OCI-LY3 (cell line): ENCODE measurements around the gene ACTBL2.

ENCODE experiments used
- H2AFZ ChIP-seq: fragments of 200-600, 300-600 bp; shearing (Covaris generic); 2 replicates; pipeline ENCODE4 v1.6.0; 2014; ENCODE audit warnings: antibody characterized with exemption, low read depth, low read length
- H3K27ac ChIP-seq: fragments of 200-600, 300-600 bp; sonication (generic); 2 replicates; pipeline ENCODE4 v1.5.1; 2014; ENCODE audit warnings: mild to moderate bottlenecking, low read length, moderate library complexity, mixed read lengths
- H3K27me3 ChIP-seq: fragments of 200-600, 300-600 bp; sonication (generic); 2 replicates; pipeline ENCODE4 v1.6.1; 2014; ENCODE audit warnings: low read depth, low read length, mixed read lengths
- H3K36me3 ChIP-seq: fragments of 200-600, 300-600 bp; sonication (generic); replicated peaks from 2 replicates; pipeline ENCODE3; 2014; ENCODE audit warnings: low read depth, low read length, mixed read lengths
- H3K4me1 ChIP-seq: fragments of 300-600, 200-600 bp; sonication (generic); 2 replicates; pipeline ENCODE4 v1.6.1; 2014; ENCODE audit warnings: low read length, mixed read lengths
- H3K4me2 ChIP-seq: fragments of 200-600, 300-600 bp; sonication (generic); 2 replicates; pipeline ENCODE4 v1.6.1; 2014; ENCODE audit warnings: low read length, mixed read lengths
- H3K4me3 ChIP-seq: fragments of 300-600, 200-600 bp; sonication (generic); 2 replicates; pipeline ENCODE4 v1.5.1; 2014; ENCODE audit warnings: antibody characterized with exemption, mild to moderate bottlenecking, low read length, moderate library complexity
- H3K79me2 ChIP-seq: fragments of 300-600, 200-600 bp; shearing (Covaris generic); 2 replicates; pipeline ENCODE4 v1.6.1; 2014; ENCODE audit warnings: mild to moderate bottlenecking, low read length, mixed read lengths
- H3K9ac ChIP-seq: fragments of 300-600, 200-600 bp; shearing (Covaris generic); 2 replicates; pipeline ENCODE4 v1.6.0; 2014; ENCODE audit warnings: mild to moderate bottlenecking, low read length, moderate library complexity
- H3K9me3 ChIP-seq: fragments of 200-600, 300-600 bp; shearing (Covaris generic); 2 replicates; pipeline ENCODE4 v1.6.1; 2014; ENCODE audit warnings: low read length, mixed read lengths; ENCODE audit not compliant: insufficient read depth
- H4K20me1 ChIP-seq: fragments of 200-600, 300-600 bp; sonication (generic); 2 replicates; pipeline ENCODE4 v1.6.1; 2016; ENCODE audit warnings: low read length, mixed read lengths; ENCODE audit not compliant: insufficient read depth
- CTCF ChIP-seq: fragments of 200-600, 300-600 bp; sonication (generic); IDR thresholded peaks from 2 replicates; pipeline ENCODE4 v1.5.1; 2014; ENCODE audit warnings: antibody characterized with exemption, low read length, low read depth
- EZH2phosphoT487 ChIP-seq: fragments of 200-600 bp; shearing (Covaris generic); IDR thresholded peaks from 2 replicates; pipeline ENCODE4 v1.6.1; 2018; ENCODE audit warnings: antibody characterized with exemption, mixed run types, low read depth

ACTBL2 gene

GRCh38 chr5:57455511-57456455 lies 26.8 kb downstream of the ACTBL2 start:
- TF ChIP-seq EZH2phosphoT487 (no peak), CTCF (no peak)
- Histone ChIP-seq H3K9me3 (no peaks in the 10 kb centered on the region), H3K27me3 (no peaks in the 10 kb centered on the region), H3K4me3 (no peak overlapping the region), H3K9ac (no peak overlapping the region), H4K20me1 (no peaks in the 10 kb centered on the region), H3K36me3 (no peaks in the 10 kb centered on the region), H3K4me2 (no peak overlapping the region), H3K79me2 (no peaks in the 10 kb centered on the region), H3K27ac (no peak overlapping the region), H3K4me1 (no peaks in the 10 kb centered on the region), H2AFZ (no peak overlapping the region)

- Histone ChIP-seq H3K79me2 (no peaks in the 10 kb centered on the region), H3K27ac (no peak overlapping the region), H3K9me3 (no peaks in the 10 kb centered on the region), H3K4me2 (no peak overlapping the region), H2AFZ (no peak overlapping the region), H4K20me1 (no peaks in the 10 kb centered on the region), H3K4me1 (no peaks in the 10 kb centered on the region), H3K4me3 (no peak overlapping the region), H3K9ac (no peak overlapping the region), H3K36me3 (no peaks in the 10 kb centered on the region), H3K27me3 (no peaks in the 10 kb centered on the region)
- TF ChIP-seq CTCF: no peak
- TF ChIP-seq EZH2phosphoT487: no peak
Observed at GRCh38 chr5:57454896-57455295, 27.7 kb downstream of the ACTBL2 start.

- Histone ChIP-seq H3K27ac (no peak overlapping the region), H3K9ac (no peak overlapping the region), H3K9me3 (no peaks in the 10 kb centered on the region), H3K79me2 (no peaks in the 10 kb centered on the region), H3K4me3 (no peak overlapping the region), H4K20me1 (no peaks in the 10 kb centered on the region), H2AFZ (no peak overlapping the region), H3K36me3 (no peaks in the 10 kb centered on the region), H3K27me3 (no peaks in the 10 kb centered on the region), H3K4me2 (no peak overlapping the region), H3K4me1 (no peaks in the 10 kb centered on the region)
- TF ChIP-seq CTCF: no peak
- no peak for TF ChIP-seq EZH2phosphoT487
Observed at GRCh38 chr5:57453728-57454127, 28.9 kb downstream of the ACTBL2 start.

GRCh38 chr5:57452885-57453284 lies 29.7 kb downstream of the ACTBL2 start:
- Histone ChIP-seq H3K4me1 (no peaks in the 10 kb centered on the region), H3K79me2 (no peaks in the 10 kb centered on the region), H3K36me3 (no peaks in the 10 kb centered on the region), H3K4me2 (no peak overlapping the region), H3K27ac (no peak overlapping the region), H3K4me3 (no peak overlapping the region), H3K9me3 (no peaks in the 10 kb centered on the region), H4K20me1 (no peaks in the 10 kb centered on the region), H3K9ac (no peak overlapping the region), H2AFZ (no peak overlapping the region), H3K27me3 (no peaks in the 10 kb centered on the region)
- no peak for TF ChIP-seq CTCF
- TF ChIP-seq EZH2phosphoT487: no peak
